PFSK-1 (cell line): Measurements from ENCODE around the gene LIN7A.

Source experiments
- POLR2AphosphoS5 ChIP-seq: IDR thresholded peaks from 2 replicates; pipeline ENCODE4 v1.6.1; 2012; ENCODE audit warnings: low read depth, mild to moderate bottlenecking, control low read depth, low read length, moderate library complexity
- TF ChIP-seq, protein P1 (sequence below), 2 experiments: IDR thresholded peaks; 2 replicates each; pipeline versions ENCODE4 v1.6.1 to v1.8.0; 2011 to 2012; ENCODE audit warnings: low read depth in 2 of 2, low read length in 2 of 2, control low read depth in 1 of 2, inconsistent platforms in 1 of 2, mild to moderate bottlenecking in 1 of 2, moderate library complexity in 1 of 2; ENCODE audit not compliant: insufficient read depth in 1 of 2

DNA sequence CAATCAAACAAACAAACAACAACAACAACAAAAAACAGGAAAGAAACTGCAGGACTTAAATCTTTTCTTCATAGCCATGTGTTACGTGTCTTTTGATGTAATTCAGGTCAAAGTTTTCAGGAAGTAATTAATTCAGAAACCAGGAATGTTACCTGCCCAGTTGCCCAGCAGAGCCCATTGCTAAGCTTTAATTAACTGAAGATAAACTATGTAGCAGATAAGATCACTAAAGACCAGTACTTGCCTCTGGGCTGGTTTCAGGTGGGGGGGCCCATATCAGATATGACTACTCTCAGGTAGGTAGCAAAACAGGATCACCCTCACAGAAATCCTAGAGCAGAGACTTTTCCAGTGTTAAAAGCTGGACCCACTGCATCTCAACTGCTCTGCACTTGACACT, 69.2 kb downstream of the LIN7A start:
- TF ChIP-seq POLR2AphosphoS5, result no peak
- TF ChIP-seq, protein P1, sequence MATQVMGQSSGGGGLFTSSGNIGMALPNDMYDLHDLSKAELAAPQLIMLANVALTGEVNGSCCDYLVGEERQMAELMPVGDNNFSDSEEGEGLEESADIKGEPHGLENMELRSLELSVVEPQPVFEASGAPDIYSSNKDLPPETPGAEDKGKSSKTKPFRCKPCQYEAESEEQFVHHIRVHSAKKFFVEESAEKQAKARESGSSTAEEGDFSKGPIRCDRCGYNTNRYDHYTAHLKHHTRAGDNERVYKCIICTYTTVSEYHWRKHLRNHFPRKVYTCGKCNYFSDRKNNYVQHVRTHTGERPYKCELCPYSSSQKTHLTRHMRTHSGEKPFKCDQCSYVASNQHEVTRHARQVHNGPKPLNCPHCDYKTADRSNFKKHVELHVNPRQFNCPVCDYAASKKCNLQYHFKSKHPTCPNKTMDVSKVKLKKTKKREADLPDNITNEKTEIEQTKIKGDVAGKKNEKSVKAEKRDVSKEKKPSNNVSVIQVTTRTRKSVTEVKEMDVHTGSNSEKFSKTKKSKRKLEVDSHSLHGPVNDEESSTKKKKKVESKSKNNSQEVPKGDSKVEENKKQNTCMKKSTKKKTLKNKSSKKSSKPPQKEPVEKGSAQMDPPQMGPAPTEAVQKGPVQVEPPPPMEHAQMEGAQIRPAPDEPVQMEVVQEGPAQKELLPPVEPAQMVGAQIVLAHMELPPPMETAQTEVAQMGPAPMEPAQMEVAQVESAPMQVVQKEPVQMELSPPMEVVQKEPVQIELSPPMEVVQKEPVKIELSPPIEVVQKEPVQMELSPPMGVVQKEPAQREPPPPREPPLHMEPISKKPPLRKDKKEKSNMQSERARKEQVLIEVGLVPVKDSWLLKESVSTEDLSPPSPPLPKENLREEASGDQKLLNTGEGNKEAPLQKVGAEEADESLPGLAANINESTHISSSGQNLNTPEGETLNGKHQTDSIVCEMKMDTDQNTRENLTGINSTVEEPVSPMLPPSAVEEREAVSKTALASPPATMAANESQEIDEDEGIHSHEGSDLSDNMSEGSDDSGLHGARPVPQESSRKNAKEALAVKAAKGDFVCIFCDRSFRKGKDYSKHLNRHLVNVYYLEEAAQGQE (IDR thresholded peaks at IDR 0.05; ENCODE audit: insufficient read depth in 1 of 2, low read depth in 2 of 2, low read length in 2 of 2), result no peak
